HEK293 (cell line): ENCODE data around the gene MXI1.

Experiments used
- CTCF ChIP-seq: fragments of 450-650 bp; formaldehyde crosslinking; IDR thresholded peaks from 2 replicates; pipeline ENCODE4 v1.5.1; 2016; ENCODE audit warnings: missing biosample characterization, missing genetic modification characterization
- GLIS2 ChIP-seq: fragments of 450-650 bp; formaldehyde crosslinking; IDR thresholded peaks from 2 replicates; pipeline ENCODE4 v1.5.1; 2016; ENCODE audit warnings: missing biosample characterization, missing genetic modification characterization
- RBAK ChIP-seq: fragments of 450-650 bp; formaldehyde crosslinking; IDR thresholded peaks from 2 replicates; pipeline ENCODE4 v1.5.1; 2016; ENCODE audit warnings: missing biosample characterization, missing genetic modification characterization
- ZBTB10 ChIP-seq: fragments of 450-650 bp; formaldehyde crosslinking; IDR thresholded peaks from 2 replicates; pipeline ENCODE4 v1.5.1; 2016; ENCODE audit warnings: missing biosample characterization, missing genetic modification characterization
- ZBTB21 ChIP-seq: fragments of 450-650 bp; formaldehyde crosslinking; IDR thresholded peaks from 2 replicates; pipeline ENCODE4 v1.5.1; 2017; ENCODE audit warnings: missing biosample characterization, missing genetic modification characterization
- ZNF202 ChIP-seq: fragments of 450-650 bp; formaldehyde crosslinking; IDR thresholded peaks from 2 replicates; pipeline ENCODE4 v1.5.1; 2016; ENCODE audit warnings: missing biosample characterization, missing genetic modification characterization, borderline replicate concordance
- ZNF214 ChIP-seq: fragments of 450-650 bp; formaldehyde crosslinking; IDR thresholded peaks from 2 replicates; pipeline ENCODE4 v1.5.1; 2017; ENCODE audit warnings: missing biosample characterization, mild to moderate bottlenecking, missing genetic modification characterization, borderline replicate concordance
- ZNF292 ChIP-seq: fragments of 450-650 bp; formaldehyde crosslinking; IDR thresholded peaks from 2 replicates; pipeline ENCODE4 v1.5.1; 2016; ENCODE audit warnings: low read depth, missing biosample characterization, missing genetic modification characterization, borderline replicate concordance
- ZNF335 ChIP-seq: fragments of 450-650 bp; formaldehyde crosslinking; conservative IDR thresholded peaks from 2 replicates; pipeline ENCODE4 v1.5.1; 2016; ENCODE audit warnings: missing biosample characterization, missing genetic modification characterization

GRCh38 chr10:110278562-110279406 is 71.4 kb downstream of the MXI1 start:
- TF ChIP-seq ZNF292 (tag by site-specific recombination) (no peak), ZBTB21 (tag by site-specific recombination) (no peak), CTCF (tag by site-specific recombination) (no peak), ZNF202 (tag by site-specific recombination) (no peak), GLIS2 (tag by site-specific recombination) (no peak), ZBTB10 (no peak), ZNF214 (tag by site-specific recombination) (no peak), RBAK (tag by site-specific recombination) (no peak), ZNF335 (tag by site-specific recombination) (no peak)
